ENCODE results near the gene ATF5. TPM values are rescaled to one million over a fixed set of nuclear protein-coding genes. Genes with fewer than 3 reads are reported as not detected.

ATF5 gene
- total RNA-seq, result 10 to 100 TPM in 3 of 10 donors, 1 to 10 TPM in 7; 6.4 to 33.8 (median 9.7) TPM
- 10 to 100 TPM; 14.1 to 22.0 TPM for polyA plus RNA-seq
- long read RNA-seq, donor 1, partial matches to known transcripts, result 0 of 3 reads
- long read RNA-seq, donor 1, other reads (novel, unspliced or antisense), result 2 of 3 reads
- long read RNA-seq, donor 2, partial matches to known transcripts, result 1 of 1 reads
- long read RNA-seq, donor 2, other reads (novel, unspliced or antisense), result 0 of 1 reads
- long read RNA-seq, donor 3, result 0 reads

- H3K27ac ChIP-seq, result peak within 1 kb of the TSS; percentile 71 to 98 (median 95)
- no peak for TF ChIP-seq CTCF (IDR thresholded peaks at IDR 0.05)
- H3K4me1 ChIP-seq, result peaks cover 4 to 60% (median 24%) of the 10 kb centered on the region in 9 donors
- no peaks in the 10 kb centered on the region for H3K27me3 ChIP-seq
- 0% methylated on average over 41 to 48 of the region's 48 CpGs for WGBS, 2 donors
- H3K36me3 ChIP-seq, result peaks cover 0 to 51% (median 0%) of the 10 kb centered on the region in 9 donors
- no peaks in the 10 kb centered on the region for H3K9me3 ChIP-seq
- peak; percentile 68 to 88 (median 86) for ATAC-seq
- peak; percentile 93 for DNase-seq
- peak within 1 kb of the TSS; percentile 66 to 98 (median 94) for H3K4me3 ChIP-seq
- intact Hi-C loops (cut with DNase I), result loop anchor here in 2 of 10 donors (2.0 to 5.0 kb wide), 2 partner anchors 47 to 52 kb away; partner anchors contain the start of genes AKT1S1 (in 1 of the 2) and TBC1D17 (in 1 of the 2)
Observed at GRCh38 chr19:49929121-49929610, at the start of gene ATF5, which contains the start of gene NUP62. TSS of gene ATF5 (plus strand) at chr19:49929205. CDS start at chr19:49930851, 1,646 bp downstream. TSS of gene NUP62 (minus strand) at chr19:49929504. CDS start at chr19:49909807, 19,697 bp downstream.

DNA sequence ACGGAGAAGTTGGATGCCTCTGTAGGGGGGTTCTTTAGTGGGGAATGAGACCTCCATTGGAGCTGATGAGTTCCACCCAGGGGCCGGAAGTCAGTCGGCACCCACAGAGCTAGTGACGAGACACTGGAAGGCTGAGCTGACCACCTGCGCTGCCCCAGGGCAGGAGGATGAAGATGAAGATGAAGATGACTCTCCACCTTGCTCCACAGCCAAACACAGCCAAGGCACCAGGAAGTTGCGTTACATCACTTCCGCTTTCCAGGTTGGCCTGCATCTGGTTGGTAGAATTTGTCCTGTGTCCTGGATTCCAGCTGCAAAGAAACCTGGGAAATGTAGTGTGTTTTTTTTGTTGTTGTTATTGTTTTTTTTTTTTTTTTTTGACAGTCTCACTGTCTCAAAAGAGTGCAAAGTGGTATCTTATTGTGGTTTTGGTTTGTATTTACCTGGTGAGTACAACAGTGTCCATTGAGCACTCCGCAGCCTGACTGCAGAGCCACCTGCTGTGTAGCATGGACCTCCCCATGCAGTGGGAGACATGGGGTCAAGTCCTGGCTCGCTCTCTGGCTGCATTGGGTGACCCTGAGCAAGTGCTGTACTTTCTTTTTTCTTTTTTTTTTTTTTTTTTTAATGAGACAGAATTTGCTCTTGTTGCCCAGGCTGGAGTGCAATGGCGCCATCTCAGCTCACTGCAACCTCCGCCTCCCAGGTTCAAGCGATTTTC lies 49.6 kb upstream of the ATF5 start:
- 97 to 98% methylated on average over 12 of the region's 12 CpGs for WGBS, 2 donors
- DNase-seq (no peak), ATAC-seq (no peak)
- Histone ChIP-seq H3K36me3 (peaks cover 15 to 62% (median 56%) of the 10 kb centered on the region in 9 donors), H3K4me1 (peaks cover 9 to 30% (median 26%) of the 10 kb centered on the region in 9 donors), H3K4me3 (no peak overlapping the region), H3K27ac (peak overlapping the region in 1 of 10 donors; percentile 98), H3K27me3 (no peaks in the 10 kb centered on the region), H3K9me3 (no peaks in the 10 kb centered on the region)
- intact Hi-C loops (cut with DNase I), result loop anchor here in 3 of 10 donors (5.0 kb wide), 3 partner anchors 112 to 382 kb away; partner anchors contain the start of genes AP2A1 (in 2 of the 3), PRMT1 (in 1 of the 3) and RPS11 (in 1 of the 3)
- TF ChIP-seq CTCF (IDR thresholded peaks at IDR 0.05), result no peak

- no peak for TF ChIP-seq CTCF (IDR thresholded peaks at IDR 0.05)
- Histone ChIP-seq H3K27ac (no peak overlapping the region), H3K4me1 (peaks cover 7 to 24% (median 19%) of the 10 kb centered on the region in 9 donors), H3K36me3 (peaks cover 15 to 69% (median 65%) of the 10 kb centered on the region in 9 donors), H3K4me3 (no peak overlapping the region), H3K9me3 (no peaks in the 10 kb centered on the region), H3K27me3 (no peaks in the 10 kb centered on the region)
- intact Hi-C loops (cut with DNase I), result loop anchor here in 1 of 10 donors (5.0 kb wide), 1 partner anchor 47 kb away; the partner anchor contains the start of genes ATF5 and NUP62
- no peak for DNase-seq
- no peak for ATAC-seq
- 94 to 96% methylated on average over 10 of the region's 10 CpGs for WGBS, 2 donors
Observed at GRCh38 chr19:49880162-49880869, 48.7 kb upstream of the ATF5 start.

Data from heart right ventricle (tissue), 16 donors.